ENCODE data around the gene SAMD4A.

Gene SAMD4A

DNA sequence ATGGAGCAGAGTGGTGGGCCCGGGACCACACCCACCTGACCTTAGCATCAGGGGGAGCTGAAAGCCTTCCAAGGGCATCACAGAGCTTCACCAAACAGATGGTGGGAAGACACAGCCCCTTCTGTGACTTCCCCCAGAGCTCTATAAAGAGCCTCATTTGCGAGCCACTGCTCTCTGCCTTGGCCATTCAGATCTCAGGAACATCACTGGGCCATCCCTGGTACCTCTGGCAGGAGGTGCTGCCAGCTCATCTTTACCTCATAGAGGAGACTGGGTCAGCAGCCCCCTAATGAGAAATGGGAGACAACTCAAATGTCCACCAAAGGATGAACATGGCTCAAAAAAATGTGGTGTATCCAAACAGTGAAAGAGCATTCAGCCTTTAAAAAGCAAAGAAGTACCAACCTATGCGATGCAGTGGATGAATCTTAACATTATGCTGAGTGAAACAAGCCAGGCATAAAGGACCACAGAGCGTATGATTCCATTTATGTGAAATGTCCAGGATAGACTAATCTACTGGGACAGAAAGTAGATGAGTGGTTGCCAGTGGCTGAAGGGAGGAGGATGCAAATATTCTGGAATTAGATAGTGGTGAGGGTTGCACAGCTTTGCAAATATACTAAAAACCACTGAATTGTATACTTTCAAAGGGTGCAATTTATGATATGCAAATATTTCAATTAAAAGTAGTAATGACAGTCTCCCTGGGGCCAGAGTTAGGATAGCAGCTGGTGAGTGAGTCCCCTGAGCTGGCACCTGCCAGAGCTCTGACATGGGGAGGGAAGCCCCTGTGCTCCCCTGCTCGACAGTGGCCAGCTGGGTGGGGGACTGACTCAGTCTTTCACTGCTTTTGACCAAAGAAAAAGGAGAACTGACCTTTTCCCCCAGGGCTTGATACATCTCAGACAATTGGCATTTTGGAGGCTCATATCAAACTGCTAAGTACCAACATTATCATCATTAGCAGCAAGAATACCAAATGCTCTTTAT, 219.1 kb downstream of the SAMD4A start:
- Histone ChIP-seq H3K9ac (ENCODE audit: low read length) (no peak overlapping the region), H3K79me2 (ENCODE audit: insufficient read depth, low read length) (no peaks in the 10 kb centered on the region), H3K27ac (ENCODE audit: low read depth, low read length, poor library complexity, severe bottlenecking) (no peak overlapping the region), H3K4me1 (ENCODE audit: insufficient read depth, low read length, severe bottlenecking) (no peaks in the 10 kb centered on the region), H3K9me2 (ENCODE audit: low read depth, low read length) (no peaks in the 10 kb centered on the region), H3F3A (ENCODE audit: insufficient read depth, low read length) (no peaks in the 10 kb centered on the region), H3K4me2 (ENCODE audit: low read length) (no peak overlapping the region), H3K27me3 (ENCODE audit: insufficient read depth, low read length) (peaks cover 4% of the 10 kb centered on the region; the same call in 1 of the 2 replicates), H3K36me3 (ENCODE audit: insufficient read depth, low read length) (no peaks in the 10 kb centered on the region), H3K9me3 (ENCODE audit: low read length) (no peaks in the 10 kb centered on the region), H3K4me3 (ENCODE audit: low read depth, low read length, poor library complexity, severe bottlenecking) (no peak overlapping the region), H4K20me1 (ENCODE audit: insufficient read depth, low read length) (no peaks in the 10 kb centered on the region), H2AFZ (ENCODE audit: low read length) (no peak overlapping the region)
- TF ChIP-seq EZH2 (IDR thresholded peaks at IDR 0.05; ENCODE audit: borderline replicate concordance, low read length): no peak
- TF ChIP-seq, protein P1, sequence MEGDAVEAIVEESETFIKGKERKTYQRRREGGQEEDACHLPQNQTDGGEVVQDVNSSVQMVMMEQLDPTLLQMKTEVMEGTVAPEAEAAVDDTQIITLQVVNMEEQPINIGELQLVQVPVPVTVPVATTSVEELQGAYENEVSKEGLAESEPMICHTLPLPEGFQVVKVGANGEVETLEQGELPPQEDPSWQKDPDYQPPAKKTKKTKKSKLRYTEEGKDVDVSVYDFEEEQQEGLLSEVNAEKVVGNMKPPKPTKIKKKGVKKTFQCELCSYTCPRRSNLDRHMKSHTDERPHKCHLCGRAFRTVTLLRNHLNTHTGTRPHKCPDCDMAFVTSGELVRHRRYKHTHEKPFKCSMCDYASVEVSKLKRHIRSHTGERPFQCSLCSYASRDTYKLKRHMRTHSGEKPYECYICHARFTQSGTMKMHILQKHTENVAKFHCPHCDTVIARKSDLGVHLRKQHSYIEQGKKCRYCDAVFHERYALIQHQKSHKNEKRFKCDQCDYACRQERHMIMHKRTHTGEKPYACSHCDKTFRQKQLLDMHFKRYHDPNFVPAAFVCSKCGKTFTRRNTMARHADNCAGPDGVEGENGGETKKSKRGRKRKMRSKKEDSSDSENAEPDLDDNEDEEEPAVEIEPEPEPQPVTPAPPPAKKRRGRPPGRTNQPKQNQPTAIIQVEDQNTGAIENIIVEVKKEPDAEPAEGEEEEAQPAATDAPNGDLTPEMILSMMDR (IDR thresholded peaks at IDR 0.05; ENCODE audit: low read length): no peak

DNA sequence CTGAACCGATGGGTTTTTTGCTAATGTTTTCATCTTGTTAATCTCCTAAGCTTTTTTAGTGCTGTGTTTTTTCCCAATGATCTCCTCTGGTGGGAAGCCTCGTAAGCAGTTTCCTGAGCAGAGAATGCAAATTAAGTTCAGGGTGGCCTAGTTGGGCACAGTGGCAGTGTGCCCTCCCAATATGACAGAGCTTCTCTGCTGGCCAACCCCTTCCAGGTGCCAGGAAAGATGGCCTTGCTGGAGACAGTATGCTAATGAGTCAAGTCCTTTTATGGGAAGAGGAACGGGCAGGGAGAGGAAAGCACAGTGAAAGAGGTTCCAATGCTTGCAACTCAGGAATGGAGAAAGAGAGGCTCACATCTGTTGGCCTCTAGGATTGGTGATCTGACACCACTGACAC, 219.9 kb downstream of the SAMD4A start:
- no peaks in the 10 kb centered on the region for H3K9me3 ChIP-seq (ENCODE audit: low read length)
- no peak overlapping the region for H3K27ac ChIP-seq (ENCODE audit: low read depth, low read length, poor library complexity, severe bottlenecking)
- TF ChIP-seq, protein P1 (IDR thresholded peaks at IDR 0.05; ENCODE audit: low read length): no peak
- TF ChIP-seq EZH2 (IDR thresholded peaks at IDR 0.05; ENCODE audit: borderline replicate concordance, low read length): no peak
- H3K4me1 ChIP-seq (ENCODE audit: insufficient read depth, low read length, severe bottlenecking): no peaks in the 10 kb centered on the region
- H3K79me2 ChIP-seq (ENCODE audit: insufficient read depth, low read length): no peaks in the 10 kb centered on the region
- H3K36me3 ChIP-seq (ENCODE audit: insufficient read depth, low read length): no peaks in the 10 kb centered on the region
- H3K27me3 ChIP-seq (ENCODE audit: insufficient read depth, low read length): peaks cover 1% of the 10 kb centered on the region; the same call in 1 of the 2 replicates
- H3K4me3 ChIP-seq (ENCODE audit: low read depth, low read length, poor library complexity, severe bottlenecking): no peak overlapping the region
- H4K20me1 ChIP-seq (ENCODE audit: insufficient read depth, low read length): no peaks in the 10 kb centered on the region
- H3K9ac ChIP-seq (ENCODE audit: low read length): no peak overlapping the region
- H3K4me2 ChIP-seq (ENCODE audit: low read length): no peak overlapping the region
- H2AFZ ChIP-seq (ENCODE audit: low read length): no peak overlapping the region
- H3F3A ChIP-seq (ENCODE audit: insufficient read depth, low read length): no peaks in the 10 kb centered on the region
- H3K9me2 ChIP-seq (ENCODE audit: low read depth, low read length): no peaks in the 10 kb centered on the region

DNA sequence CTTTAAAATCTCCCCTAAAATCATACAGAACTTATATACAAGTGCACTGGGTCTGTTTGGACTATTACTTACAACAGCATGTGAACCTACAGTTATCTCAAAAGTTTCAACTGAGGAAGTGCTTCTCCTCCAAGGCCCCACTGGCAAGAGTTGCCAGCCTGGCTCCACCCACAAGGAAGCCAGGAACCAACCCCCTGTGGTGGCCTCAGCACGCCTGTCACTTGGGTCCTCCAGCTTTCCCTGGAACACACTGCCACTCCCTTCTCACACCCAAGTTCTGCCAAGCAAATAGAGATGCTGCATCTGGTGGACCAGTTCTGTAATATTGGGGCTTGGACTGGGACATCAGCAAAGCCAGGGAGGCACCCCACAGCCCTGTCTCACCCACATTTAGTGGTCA, 220.3 kb downstream of the SAMD4A start:
- no peak overlapping the region for H3K9ac ChIP-seq (ENCODE audit: low read length)
- no peaks in the 10 kb centered on the region for H3K36me3 ChIP-seq (ENCODE audit: insufficient read depth, low read length)
- no peaks in the 10 kb centered on the region for H3K4me1 ChIP-seq (ENCODE audit: insufficient read depth, low read length, severe bottlenecking)
- H3K27ac ChIP-seq (ENCODE audit: low read depth, low read length, poor library complexity, severe bottlenecking): no peak overlapping the region
- no peaks in the 10 kb centered on the region for H4K20me1 ChIP-seq (ENCODE audit: insufficient read depth, low read length)
- H3K79me2 ChIP-seq (ENCODE audit: insufficient read depth, low read length): no peaks in the 10 kb centered on the region
- TF ChIP-seq EZH2 (IDR thresholded peaks at IDR 0.05; ENCODE audit: borderline replicate concordance, low read length): no peak
- no peak overlapping the region for H3K4me3 ChIP-seq (ENCODE audit: low read depth, low read length, poor library complexity, severe bottlenecking)
- no peak overlapping the region for H3K4me2 ChIP-seq (ENCODE audit: low read length)
- no peaks in the 10 kb centered on the region for H3K9me3 ChIP-seq (ENCODE audit: low read length)
- no peaks in the 10 kb centered on the region for H3K9me2 ChIP-seq (ENCODE audit: low read depth, low read length)
- H3F3A ChIP-seq (ENCODE audit: insufficient read depth, low read length): no peaks in the 10 kb centered on the region
- no peak overlapping the region for H2AFZ ChIP-seq (ENCODE audit: low read length)
- no peaks in the 10 kb centered on the region for H3K27me3 ChIP-seq (ENCODE audit: insufficient read depth, low read length)

Measured in OCI-LY1 (cell line).